Measurements from ENCODE around the gene ADIRF. TPM values are rescaled to one million over a fixed set of nuclear protein-coding genes. Genes with fewer than 3 reads are reported as not detected.
A peak's percentile ranks its signal among the peaks of the same experiment; 100 is the strongest.
"Not testable (repeated sequence)": the region's sequence is repeated elsewhere in the genome, so short reads cannot be mapped to it uniquely, and the experiment has no call there.

Gene ADIRF
- polyA plus RNA-seq, 4 donors = 2.9 to 1,065 (median 471) TPM

DNA sequence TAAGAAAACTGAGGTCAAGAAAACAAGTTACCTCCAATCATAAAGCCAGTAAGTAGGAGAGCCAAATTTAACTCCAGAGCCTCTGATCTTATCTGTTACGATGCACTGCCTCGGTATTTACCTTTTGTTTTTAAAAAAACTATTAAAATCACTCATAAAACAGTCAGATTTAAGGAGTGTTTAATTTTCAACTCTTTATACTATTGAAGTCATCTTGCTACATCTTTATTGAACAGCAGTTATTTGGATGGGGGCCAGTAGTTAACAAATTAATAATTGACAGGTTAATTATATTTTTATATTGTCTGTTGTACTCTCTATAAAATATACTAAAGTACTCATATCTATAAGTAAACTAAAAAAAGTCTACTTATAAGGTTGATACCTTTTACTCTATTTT is 24.6 kb downstream of the ADIRF start:
- Histone ChIP-seq H3K9me3 (ENCODE audit: control insufficient read depth in 2 of 2, insufficient read depth in 1 of 2, low read depth in 1 of 2, low read length in 1 of 2) (no peaks in the 10 kb centered on the region), H3K36me3 (ENCODE audit: control insufficient read depth in 3 of 3, insufficient read depth in 2 of 3, low read depth in 1 of 3, low read length in 3 of 3) (peaks cover 0 to 3% (median 0%) of the 10 kb centered on the region in 3 donors), H3K27ac (ENCODE audit: low read depth in 1 of 3, low read length in 2 of 3) (no peak overlapping the region), H3K4me1 (ENCODE audit: control insufficient read depth in 3 of 3, insufficient read depth in 2 of 3, low read depth in 1 of 3, low read length in 2 of 3) (no peaks in the 10 kb centered on the region), H3K27me3 (ENCODE audit: control insufficient read depth in 3 of 3, insufficient read depth in 3 of 3, low read length in 3 of 3) (peaks cover 0 to 3% (median 0%) of the 10 kb centered on the region in 3 donors), H3K4me3 (ENCODE audit: low read depth in 1 of 3, low read length in 3 of 3) (no peak overlapping the region)
- DNase-seq (peak in 1 of 2 donors; percentile 24), FAIRE-seq (no peak)
- 17 to 66% (median 39%) methylated on average over 2 of the region's 2 CpGs for WGBS, 3 donors

- H3K4me1 ChIP-seq (ENCODE audit: control insufficient read depth in 3 of 3, insufficient read depth in 2 of 3, low read depth in 1 of 3, low read length in 2 of 3); H3K36me3 ChIP-seq (ENCODE audit: control insufficient read depth in 3 of 3, insufficient read depth in 2 of 3, low read depth in 1 of 3, low read length in 3 of 3); H3K9me3 ChIP-seq (ENCODE audit: control insufficient read depth in 2 of 2, insufficient read depth in 1 of 2, low read depth in 1 of 2, low read length in 1 of 2); H3K27ac ChIP-seq (ENCODE audit: low read depth in 1 of 3, low read length in 2 of 3); DNase-seq; H3K27me3 ChIP-seq (ENCODE audit: control insufficient read depth in 3 of 3, insufficient read depth in 3 of 3, low read length in 3 of 3); H3K4me3 ChIP-seq (ENCODE audit: low read depth in 1 of 3, low read length in 3 of 3); FAIRE-seq: not testable (repeated sequence)
- WGBS, 3 donors = 65 to 75% (median 70%) methylated on average over 6 of the region's 6 CpGs
Measured at GRCh38 chr10:86999802-87000403, 31.6 kb downstream of the ADIRF start.

- no peak for DNase-seq
- Histone ChIP-seq H3K27ac (ENCODE audit: low read depth in 1 of 3, low read length in 2 of 3) (no peak overlapping the region), H3K9me3 (ENCODE audit: control insufficient read depth in 2 of 2, insufficient read depth in 1 of 2, low read depth in 1 of 2, low read length in 1 of 2) (no peaks in the 10 kb centered on the region), H3K36me3 (ENCODE audit: control insufficient read depth in 3 of 3, insufficient read depth in 2 of 3, low read depth in 1 of 3, low read length in 3 of 3) (no peaks in the 10 kb centered on the region), H3K27me3 (ENCODE audit: control insufficient read depth in 3 of 3, insufficient read depth in 3 of 3, low read length in 3 of 3) (no peaks in the 10 kb centered on the region), H3K4me3 (ENCODE audit: low read depth in 1 of 3, low read length in 3 of 3) (no peak overlapping the region), H3K4me1 (ENCODE audit: control insufficient read depth in 3 of 3, insufficient read depth in 2 of 3, low read depth in 1 of 3, low read length in 2 of 3) (no peaks in the 10 kb centered on the region)
- 61 to 67% (median 64%) methylated on average over 3 of the region's 3 CpGs for WGBS, 3 donors
- FAIRE-seq = no peak
Measured at GRCh38 chr10:87000491-87000890, 32.2 kb downstream of the ADIRF start.

DNA sequence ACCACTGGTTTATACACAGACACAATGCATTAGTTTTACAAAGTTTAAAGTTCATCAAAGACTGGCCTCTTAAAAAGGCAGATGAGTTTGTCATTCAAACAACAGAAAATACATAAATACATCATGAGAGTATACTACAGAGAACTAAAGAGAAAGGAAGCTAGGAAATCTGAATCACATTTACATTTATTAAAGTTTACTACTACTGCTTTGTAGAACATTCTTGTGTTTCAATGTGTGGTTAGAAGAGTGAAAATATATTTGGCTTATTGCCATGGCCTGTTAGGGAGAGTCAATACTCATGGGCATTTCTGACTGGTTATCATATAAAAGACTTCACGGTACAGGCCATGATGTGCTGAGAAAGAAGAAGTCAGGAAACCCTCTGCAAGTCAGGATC is 38.8 kb downstream of the ADIRF start:
- WGBS, 3 donors = 50 to 69% (median 64%) methylated on average over 1 of the region's 1 CpG
- H3K27ac ChIP-seq (ENCODE audit: low read depth in 1 of 3, low read length in 2 of 3); FAIRE-seq; H3K4me3 ChIP-seq (ENCODE audit: low read depth in 1 of 3, low read length in 3 of 3); H3K9me3 ChIP-seq (ENCODE audit: control insufficient read depth in 2 of 2, insufficient read depth in 1 of 2, low read depth in 1 of 2, low read length in 1 of 2); H3K36me3 ChIP-seq (ENCODE audit: control insufficient read depth in 3 of 3, insufficient read depth in 2 of 3, low read depth in 1 of 3, low read length in 3 of 3); DNase-seq; H3K27me3 ChIP-seq (ENCODE audit: control insufficient read depth in 3 of 3, insufficient read depth in 3 of 3, low read length in 3 of 3); H3K4me1 ChIP-seq (ENCODE audit: control insufficient read depth in 3 of 3, insufficient read depth in 2 of 3, low read depth in 1 of 3, low read length in 2 of 3): not testable (repeated sequence)

GRCh38 chr10:87007674-87008073 is 39.4 kb downstream of the ADIRF start:
- not testable (repeated sequence) for H3K36me3 ChIP-seq (ENCODE audit: control insufficient read depth in 3 of 3, insufficient read depth in 2 of 3, low read depth in 1 of 3, low read length in 3 of 3); H3K27ac ChIP-seq (ENCODE audit: low read depth in 1 of 3, low read length in 2 of 3); H3K27me3 ChIP-seq (ENCODE audit: control insufficient read depth in 3 of 3, insufficient read depth in 3 of 3, low read length in 3 of 3); DNase-seq; H3K4me3 ChIP-seq (ENCODE audit: low read depth in 1 of 3, low read length in 3 of 3); H3K4me1 ChIP-seq (ENCODE audit: control insufficient read depth in 3 of 3, insufficient read depth in 2 of 3, low read depth in 1 of 3, low read length in 2 of 3); FAIRE-seq; H3K9me3 ChIP-seq (ENCODE audit: control insufficient read depth in 2 of 2, insufficient read depth in 1 of 2, low read depth in 1 of 2, low read length in 1 of 2)
- WGBS, 3 donors = 89 to 92% (median 89%) methylated on average over 6 of the region's 6 CpGs

DNA sequence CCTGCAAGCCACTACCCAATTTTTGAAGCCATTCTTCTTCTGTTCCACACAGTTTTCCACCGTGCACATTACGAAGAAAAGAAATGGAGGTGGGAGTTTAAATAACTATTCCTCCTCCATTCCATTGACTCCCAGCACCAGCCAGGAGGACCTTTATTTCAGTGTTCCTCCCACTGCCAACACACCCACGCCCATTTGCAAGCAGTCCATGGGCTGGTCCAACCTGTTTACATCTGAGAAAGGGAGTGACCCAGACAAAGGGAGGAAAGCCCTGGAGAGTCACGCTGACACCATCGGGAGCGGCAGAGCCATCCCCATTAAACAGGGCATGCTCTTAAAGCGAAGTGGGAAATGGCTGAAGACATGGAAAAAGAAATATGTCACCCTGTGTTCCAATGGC is 40.0 kb downstream of the ADIRF start:
- H3K4me1 ChIP-seq (ENCODE audit: control insufficient read depth in 3 of 3, insufficient read depth in 2 of 3, low read depth in 1 of 3, low read length in 2 of 3); H3K27me3 ChIP-seq (ENCODE audit: control insufficient read depth in 3 of 3, insufficient read depth in 3 of 3, low read length in 3 of 3); H3K36me3 ChIP-seq (ENCODE audit: control insufficient read depth in 3 of 3, insufficient read depth in 2 of 3, low read depth in 1 of 3, low read length in 3 of 3); H3K4me3 ChIP-seq (ENCODE audit: low read depth in 1 of 3, low read length in 3 of 3); FAIRE-seq; H3K27ac ChIP-seq (ENCODE audit: low read depth in 1 of 3, low read length in 2 of 3); H3K9me3 ChIP-seq (ENCODE audit: control insufficient read depth in 2 of 2, insufficient read depth in 1 of 2, low read depth in 1 of 2, low read length in 1 of 2): not testable (repeated sequence)
- peak in 1 of 2 donors; percentile 23 for DNase-seq
- WGBS, 3 donors = 84 to 90% (median 89%) methylated on average over 7 of the region's 7 CpGs

- H3K4me1 ChIP-seq (ENCODE audit: control insufficient read depth in 3 of 3, insufficient read depth in 2 of 3, low read depth in 1 of 3, low read length in 2 of 3); H3K4me3 ChIP-seq (ENCODE audit: low read depth in 1 of 3, low read length in 3 of 3); H3K36me3 ChIP-seq (ENCODE audit: control insufficient read depth in 3 of 3, insufficient read depth in 2 of 3, low read depth in 1 of 3, low read length in 3 of 3); FAIRE-seq; DNase-seq; H3K27me3 ChIP-seq (ENCODE audit: control insufficient read depth in 3 of 3, insufficient read depth in 3 of 3, low read length in 3 of 3); H3K27ac ChIP-seq (ENCODE audit: low read depth in 1 of 3, low read length in 2 of 3); H3K9me3 ChIP-seq (ENCODE audit: control insufficient read depth in 2 of 2, insufficient read depth in 1 of 2, low read depth in 1 of 2, low read length in 1 of 2): not testable (repeated sequence)
- WGBS, 3 donors = 94 to 97% (median 95%) methylated on average over 13 to 18 of the region's 18 CpGs
Measured at GRCh38 chr10:87009134-87009696, 40.9 kb downstream of the ADIRF start.

DNA sequence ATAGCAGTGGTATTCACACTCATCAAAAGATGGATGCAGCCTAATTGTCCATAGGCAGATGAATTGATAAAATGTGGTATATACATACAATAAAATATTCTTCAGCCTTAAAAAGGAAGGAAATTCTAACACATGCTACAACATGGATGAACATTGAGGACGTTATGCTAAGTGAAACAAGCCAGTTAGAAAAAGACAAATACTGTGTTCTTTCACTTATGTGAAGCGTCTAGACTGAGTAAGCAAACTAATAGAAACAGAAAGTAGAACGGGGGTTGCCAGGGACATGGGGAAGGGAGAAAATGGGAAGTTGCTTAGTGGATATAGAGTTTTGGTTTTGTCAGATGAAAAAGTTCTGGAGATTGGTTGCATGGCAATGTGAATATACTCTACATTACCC is 45.2 kb downstream of the ADIRF start:
- not testable (repeated sequence) for DNase-seq; H3K27ac ChIP-seq (ENCODE audit: low read depth in 1 of 3, low read length in 2 of 3); H3K9me3 ChIP-seq (ENCODE audit: control insufficient read depth in 2 of 2, insufficient read depth in 1 of 2, low read depth in 1 of 2, low read length in 1 of 2); H3K27me3 ChIP-seq (ENCODE audit: control insufficient read depth in 3 of 3, insufficient read depth in 3 of 3, low read length in 3 of 3); H3K36me3 ChIP-seq (ENCODE audit: control insufficient read depth in 3 of 3, insufficient read depth in 2 of 3, low read depth in 1 of 3, low read length in 3 of 3); FAIRE-seq; H3K4me3 ChIP-seq (ENCODE audit: low read depth in 1 of 3, low read length in 3 of 3); H3K4me1 ChIP-seq (ENCODE audit: control insufficient read depth in 3 of 3, insufficient read depth in 2 of 3, low read depth in 1 of 3, low read length in 2 of 3)
- 7 to 17% (median 16%) methylated on average over 2 to 3 of the region's 3 CpGs for WGBS, 3 donors
